Measurements from ENCODE around the gene CHN1.
A peak's percentile ranks its signal among the peaks of the same experiment; 100 is the strongest.

CHN1 gene

DNA sequence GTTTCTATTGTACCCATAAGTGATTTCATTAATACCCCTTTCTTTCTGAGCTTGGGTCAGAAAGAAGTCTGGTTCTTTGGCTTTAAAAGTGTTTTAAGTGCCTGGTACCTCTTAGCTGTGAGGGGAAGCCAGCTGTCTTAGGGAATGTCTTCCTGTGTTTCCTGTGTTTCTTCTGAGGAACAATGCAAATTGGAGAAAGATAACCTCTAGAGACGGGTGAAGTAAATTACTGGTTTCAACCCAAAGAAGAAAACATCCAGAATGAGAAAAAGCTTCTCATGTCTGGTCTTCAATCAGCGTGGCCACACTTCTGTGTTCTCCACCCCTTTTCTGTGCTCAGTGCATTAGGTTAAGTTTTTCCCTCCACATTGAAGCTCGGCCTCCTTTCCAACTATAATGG, 10.2 kb upstream of the CHN1 start:
- DNase-seq, result no peak
- in situ Hi-C loops (cut with MboI; ENCODE audit: low pct_unique_long_range_greater_than_20kb, low sequenced_read_pairs), result no loop called here

DNA sequence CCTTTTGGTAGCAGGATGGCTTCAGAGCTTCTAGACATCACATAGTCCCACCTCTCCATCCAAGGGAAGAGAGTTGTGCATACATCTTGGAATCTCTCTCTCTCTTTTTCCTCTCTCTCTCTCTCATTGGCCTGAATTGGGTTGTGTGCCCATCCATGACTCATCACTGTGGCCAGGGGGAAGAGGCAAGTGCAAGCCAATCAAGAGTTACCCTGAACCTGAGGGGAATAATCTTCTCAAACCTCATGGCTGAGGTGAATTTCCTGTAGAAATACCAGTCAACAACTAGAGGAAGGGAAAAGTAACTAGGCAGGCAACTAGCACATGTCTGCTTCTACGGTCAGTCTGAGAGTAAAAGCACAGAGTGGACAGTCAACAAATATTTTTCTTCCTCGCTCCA, 7.3 kb upstream of the CHN1 start:
- in situ Hi-C loops (cut with MboI; ENCODE audit: low pct_unique_long_range_greater_than_20kb, low sequenced_read_pairs), result no loop called here
- DNase-seq, result no peak

DNA sequence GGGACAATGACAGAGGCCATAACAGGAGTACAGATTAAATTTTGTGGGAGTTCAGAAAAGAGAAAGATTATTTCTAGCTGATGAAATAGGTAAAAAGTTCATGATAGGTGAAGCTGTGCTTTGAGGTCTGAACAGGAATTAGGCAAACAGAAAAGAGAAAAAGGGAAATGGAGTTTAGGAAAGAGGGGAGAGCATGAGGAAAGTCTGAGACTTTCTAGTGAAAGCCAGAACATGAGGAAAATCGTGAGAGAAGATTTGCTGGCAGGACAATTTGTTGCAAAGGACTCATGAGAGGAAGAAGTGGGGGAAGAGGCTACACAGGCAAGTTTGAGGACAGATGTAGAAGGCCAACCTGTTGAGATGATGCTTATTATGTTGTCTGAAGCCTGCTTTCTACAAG, 6.3 kb upstream of the CHN1 start:
- in situ Hi-C loops (cut with MboI; ENCODE audit: low pct_unique_long_range_greater_than_20kb, low sequenced_read_pairs), result no loop called here
- DNase-seq, result no peak

DNA sequence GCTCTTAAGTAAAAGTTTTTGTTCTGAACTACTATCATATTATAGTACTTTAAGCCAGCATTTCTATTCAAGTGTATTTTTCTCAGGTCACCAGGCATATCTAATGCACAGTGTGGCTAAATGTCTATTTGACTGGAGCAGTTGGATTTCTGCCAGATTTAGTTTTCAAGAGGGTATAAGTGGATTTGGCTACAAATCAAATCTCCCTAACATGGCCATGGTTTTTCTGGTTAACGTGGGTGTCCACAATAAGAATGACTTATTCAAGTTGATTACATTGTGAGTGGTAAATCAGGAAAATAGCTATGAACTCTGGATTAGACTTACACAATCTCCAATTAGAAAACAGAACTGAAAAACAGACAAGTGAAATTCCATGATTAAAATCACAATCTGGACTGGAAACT, 5.7 kb upstream of the CHN1 start:
- no peak for DNase-seq
- in situ Hi-C loops (cut with MboI; ENCODE audit: low pct_unique_long_range_greater_than_20kb, low sequenced_read_pairs), result no loop called here

DNA sequence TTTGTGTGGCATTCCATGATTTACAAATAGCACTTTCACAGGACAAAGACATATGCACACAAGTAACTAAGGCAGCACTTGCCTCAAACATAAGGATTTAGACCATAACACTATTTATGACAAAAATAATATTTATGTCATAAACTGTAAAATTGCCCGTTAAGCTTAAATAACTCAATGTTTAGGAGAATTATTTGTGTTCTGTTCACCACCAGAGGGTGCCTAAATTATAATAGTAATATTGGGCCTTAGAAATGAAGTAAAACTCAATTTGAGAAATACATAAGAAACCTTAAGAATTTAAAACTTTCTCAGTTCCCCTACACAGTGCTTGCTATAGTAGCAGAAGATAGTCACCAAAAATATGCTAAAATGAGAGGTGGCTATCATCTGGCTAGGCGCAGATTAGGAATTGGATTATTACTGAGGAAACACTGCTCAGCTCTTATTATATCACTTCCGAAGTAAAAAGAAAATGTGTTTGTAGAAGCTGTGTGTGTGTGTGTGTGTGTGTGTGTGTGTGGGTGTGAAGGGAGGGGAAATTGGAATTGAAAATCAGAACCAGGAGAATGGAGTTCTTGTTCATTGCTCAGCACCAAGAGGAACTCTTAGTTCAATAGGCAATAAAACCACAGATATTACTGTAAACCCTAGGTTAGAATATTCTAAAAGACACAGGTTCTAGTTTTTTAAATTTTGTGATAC, 4.9 kb upstream of the CHN1 start:
- in situ Hi-C loops (cut with MboI; ENCODE audit: low pct_unique_long_range_greater_than_20kb, low sequenced_read_pairs), result no loop called here
- no peak for DNase-seq

DNA sequence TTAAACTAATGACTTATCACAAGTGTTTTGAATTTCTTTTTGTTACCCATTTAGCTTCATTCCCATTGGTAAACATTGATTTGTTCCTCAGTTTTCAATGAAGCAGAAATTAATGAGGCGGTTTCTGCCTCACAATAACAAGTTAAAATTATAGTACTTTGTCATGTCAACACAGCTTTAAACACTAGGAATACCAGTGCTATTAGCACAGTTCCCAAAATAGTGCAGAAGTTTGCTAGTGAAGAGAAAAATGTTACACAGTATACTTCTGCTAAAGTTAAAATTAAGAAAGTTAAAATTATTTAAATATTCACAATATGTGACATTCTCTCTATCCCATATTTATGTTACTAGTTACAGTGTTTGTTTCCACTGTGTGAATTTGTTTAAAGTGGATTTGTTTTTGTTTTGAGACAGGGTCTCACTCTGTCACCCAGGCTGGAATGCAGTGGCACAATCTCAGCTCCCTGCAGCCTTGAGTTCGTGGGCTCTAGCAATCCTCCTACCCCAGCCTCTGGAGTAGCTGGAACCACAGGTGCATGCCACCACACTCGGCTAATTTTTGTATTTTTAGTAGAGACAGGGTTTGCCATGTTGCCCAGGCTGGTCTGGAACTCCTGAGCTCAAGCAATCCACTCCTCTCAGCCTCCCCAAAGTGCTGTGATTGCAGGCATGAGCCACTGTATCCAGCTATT, 3.8 kb upstream of the CHN1 start:
- DNase-seq, result no peak
- in situ Hi-C loops (cut with MboI; ENCODE audit: low pct_unique_long_range_greater_than_20kb, low sequenced_read_pairs), result no loop called here

DNA sequence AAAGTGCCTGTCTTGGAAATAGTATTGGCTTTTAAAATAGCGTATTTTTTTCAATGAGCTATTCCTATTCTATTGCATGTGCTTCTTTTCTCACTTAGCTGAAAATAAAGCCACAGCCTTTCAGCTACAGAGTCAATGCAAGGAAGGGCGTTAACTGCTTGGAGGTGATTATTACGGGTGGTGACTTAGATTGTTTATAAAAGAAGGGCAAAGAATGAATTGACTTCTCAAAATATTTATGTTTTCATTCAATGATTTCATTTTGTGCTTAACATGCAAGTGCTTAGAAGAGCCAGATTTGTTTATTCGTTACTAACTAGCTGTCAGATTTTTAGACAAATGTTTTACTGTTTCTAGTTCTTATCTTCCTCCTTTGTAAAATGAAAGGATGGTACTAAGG, 2.8 kb upstream of the CHN1 start:
- in situ Hi-C loops (cut with MboI; ENCODE audit: low pct_unique_long_range_greater_than_20kb, low sequenced_read_pairs), result no loop called here
- no peak for DNase-seq

DNA sequence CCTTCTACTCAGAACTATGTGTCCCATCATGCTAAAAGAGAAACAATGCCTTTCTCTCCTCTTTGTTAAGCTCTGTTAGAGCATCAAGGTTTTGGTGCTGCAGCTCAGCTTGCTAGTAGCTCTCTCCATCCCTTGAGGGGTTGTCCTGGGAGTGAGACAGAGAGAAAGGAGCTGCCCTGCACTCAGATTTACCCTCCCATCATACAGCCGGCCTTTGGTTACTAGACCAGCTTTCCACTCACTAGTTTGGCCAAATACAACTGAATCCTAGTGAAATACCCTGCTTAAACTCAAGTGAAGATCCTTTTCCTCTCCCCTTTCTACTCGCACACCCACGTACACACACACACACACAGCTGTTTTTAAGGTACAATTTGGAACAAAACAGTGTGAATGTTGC, 2.3 kb upstream of the CHN1 start:
- in situ Hi-C loops (cut with MboI; ENCODE audit: low pct_unique_long_range_greater_than_20kb, low sequenced_read_pairs), result no loop called here
- DNase-seq, result no peak

DNA sequence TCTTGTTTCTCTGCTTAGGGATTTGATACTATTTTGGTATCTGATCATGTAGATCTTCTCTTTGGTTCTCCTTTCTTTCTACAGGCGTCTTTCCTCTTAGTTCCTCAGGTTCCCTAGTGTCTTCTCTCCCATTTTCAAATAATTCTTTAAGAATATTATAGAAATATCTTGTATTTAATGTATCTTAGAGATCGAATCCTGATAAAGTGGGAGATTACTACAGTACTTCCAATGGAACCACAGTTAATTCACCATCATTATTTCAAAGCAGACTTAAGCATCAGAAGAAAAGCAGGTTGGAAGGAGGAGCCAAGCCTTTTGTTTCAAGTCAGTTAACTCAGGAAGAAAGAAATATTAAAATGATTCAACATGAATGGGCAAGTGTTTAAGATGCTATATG, 1.1 kb upstream of the CHN1 start:
- in situ Hi-C loops (cut with MboI; ENCODE audit: low pct_unique_long_range_greater_than_20kb, low sequenced_read_pairs), result no loop called here

DNA sequence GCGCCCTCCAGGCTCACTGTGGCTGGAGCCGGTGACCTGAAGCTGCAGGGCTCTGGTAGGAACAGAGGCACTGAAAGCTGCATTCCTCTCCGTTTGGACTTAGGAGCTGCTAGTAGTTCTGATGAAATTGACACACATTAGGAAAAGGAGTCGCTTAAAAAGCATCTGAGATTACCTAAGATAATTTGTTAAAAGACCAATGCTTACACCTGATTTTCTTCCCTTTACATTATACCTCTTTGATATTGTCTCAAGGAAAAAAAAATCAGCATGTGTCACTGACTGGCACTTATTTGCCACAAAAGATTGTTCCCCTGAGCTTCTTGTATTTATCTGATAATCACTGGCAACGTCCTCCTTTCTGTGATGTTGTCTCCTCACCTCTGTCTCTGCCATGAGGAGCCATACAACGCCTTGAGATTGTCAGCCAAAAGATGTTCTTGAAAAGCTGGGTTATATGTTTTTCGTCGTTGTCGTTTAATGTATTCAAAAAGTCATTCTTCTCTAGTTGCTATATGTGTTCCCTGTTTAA, 618 bp upstream of the CHN1 start:
- DNase-seq, result no peak
- in situ Hi-C loops (cut with MboI; ENCODE audit: low pct_unique_long_range_greater_than_20kb, low sequenced_read_pairs), result no loop called here

More for the DNA sequence above, 1.1 kb upstream of the CHN1 start:
- DNase-seq, result no peak

DNA sequence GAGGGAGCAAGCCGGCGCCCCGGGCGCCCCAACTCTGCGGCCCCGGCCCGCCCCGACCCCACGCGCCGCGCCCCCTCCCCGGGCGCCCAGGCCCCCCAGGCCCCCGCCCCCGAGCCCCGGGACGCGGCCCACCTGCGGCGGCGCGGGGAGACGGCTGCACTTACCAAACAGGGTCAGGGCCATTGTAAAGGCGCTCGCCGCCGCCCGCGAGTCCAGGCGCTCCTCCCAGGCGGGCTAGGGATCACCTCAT, 526 bp downstream of the CHN1 start:
- in situ Hi-C loops (cut with MboI; ENCODE audit: low pct_unique_long_range_greater_than_20kb, low sequenced_read_pairs), result no loop called here
- DNase-seq, result no peak

DNA sequence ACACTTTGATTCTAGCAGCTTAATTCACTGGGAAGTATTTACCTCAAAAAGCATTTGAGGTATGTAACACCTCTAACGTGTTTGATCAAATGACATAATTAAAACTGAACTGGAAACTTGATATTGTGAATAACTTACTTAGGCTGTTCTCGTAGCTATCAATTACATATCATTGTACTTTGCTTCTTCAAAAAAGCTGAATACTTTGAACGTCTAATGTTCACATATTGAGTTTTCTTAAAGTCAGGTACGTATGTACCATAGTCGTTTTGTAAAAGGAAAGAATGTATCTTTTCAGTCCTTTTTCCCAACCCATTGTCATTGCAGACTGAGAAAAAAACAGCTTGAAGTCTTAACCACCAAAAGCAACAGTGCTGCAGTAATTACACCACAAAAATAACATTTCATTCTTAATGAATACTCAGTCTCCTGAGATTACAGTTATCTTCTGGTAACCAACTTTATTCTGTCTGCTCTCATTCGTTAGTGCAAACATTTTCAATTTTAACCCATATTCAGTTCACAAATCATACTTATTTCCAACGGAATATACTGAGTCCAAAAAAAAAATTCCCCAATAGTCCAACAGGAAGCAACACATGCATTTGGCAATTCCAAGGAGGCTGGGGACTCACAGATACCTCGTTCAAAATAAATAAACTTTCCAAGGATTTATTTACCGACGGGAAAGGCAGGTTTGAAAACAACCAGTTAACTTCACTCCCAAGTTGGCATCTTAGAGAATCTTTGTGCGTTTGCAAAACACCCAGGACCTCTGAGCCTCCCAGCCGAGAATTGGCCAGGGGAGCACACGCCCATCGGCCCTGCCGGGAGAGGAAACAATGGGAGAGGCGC, 1.1 kb downstream of the CHN1 start:
- in situ Hi-C loops (cut with MboI; ENCODE audit: low pct_unique_long_range_greater_than_20kb, low sequenced_read_pairs), result no loop called here
- peak; percentile 8 for DNase-seq

DNA sequence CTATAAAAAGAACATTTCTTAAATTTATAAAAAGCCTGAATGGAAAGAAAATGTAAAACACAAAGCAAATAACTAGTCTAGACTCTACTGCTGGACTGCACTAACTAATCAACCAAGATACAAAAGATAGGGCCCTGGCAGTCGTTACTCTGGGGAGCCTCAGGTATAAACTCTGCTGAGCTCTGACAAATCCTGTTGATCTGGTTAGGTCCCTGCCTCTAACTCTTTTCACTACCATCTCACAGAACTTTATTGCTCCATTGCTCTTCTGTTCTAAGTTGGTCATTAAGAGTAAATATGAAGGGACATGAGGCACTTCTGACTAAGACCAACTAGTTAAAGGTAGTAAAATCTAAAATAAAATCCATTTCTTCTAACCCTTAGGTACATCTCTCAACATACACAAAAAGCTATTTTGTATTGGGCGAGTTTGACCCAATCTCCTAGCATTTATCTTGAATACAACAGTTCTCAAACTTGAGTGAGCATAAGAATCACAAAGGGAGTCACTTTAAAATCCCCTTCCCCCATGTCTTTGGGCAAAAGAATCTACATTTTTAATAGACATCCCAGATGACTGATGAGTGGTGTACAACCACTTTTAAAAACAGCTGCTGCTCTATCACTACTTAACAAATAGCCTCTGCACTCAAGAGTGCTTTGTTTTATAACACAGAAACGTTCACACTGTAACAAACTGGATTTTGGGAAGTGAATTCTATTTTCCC, 2.5 kb downstream of the CHN1 start:
- no peak for DNase-seq
- in situ Hi-C loops (cut with MboI; ENCODE audit: low pct_unique_long_range_greater_than_20kb, low sequenced_read_pairs), result no loop called here

DNA sequence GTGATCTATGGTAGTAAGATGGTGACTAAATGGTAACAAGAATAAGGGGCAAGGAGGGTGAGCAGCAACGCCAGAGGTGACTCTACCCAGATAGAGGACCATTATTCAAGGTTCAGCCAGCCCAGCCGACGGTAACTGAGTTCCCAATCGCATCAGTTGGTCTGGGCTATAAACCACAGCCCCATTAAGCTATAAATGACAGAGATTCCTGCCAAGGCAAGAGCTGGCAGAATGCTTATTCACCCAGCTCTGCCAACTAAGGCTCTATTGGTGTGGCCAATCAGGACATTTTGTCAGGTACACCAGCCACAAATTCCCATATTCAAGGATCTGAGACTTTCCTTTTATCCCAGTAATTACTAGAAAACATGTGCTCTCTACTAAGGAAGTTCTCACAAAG, 3.6 kb downstream of the CHN1 start:
- in situ Hi-C loops (cut with MboI; ENCODE audit: low pct_unique_long_range_greater_than_20kb, low sequenced_read_pairs), result no loop called here
- no peak for DNase-seq

DNA sequence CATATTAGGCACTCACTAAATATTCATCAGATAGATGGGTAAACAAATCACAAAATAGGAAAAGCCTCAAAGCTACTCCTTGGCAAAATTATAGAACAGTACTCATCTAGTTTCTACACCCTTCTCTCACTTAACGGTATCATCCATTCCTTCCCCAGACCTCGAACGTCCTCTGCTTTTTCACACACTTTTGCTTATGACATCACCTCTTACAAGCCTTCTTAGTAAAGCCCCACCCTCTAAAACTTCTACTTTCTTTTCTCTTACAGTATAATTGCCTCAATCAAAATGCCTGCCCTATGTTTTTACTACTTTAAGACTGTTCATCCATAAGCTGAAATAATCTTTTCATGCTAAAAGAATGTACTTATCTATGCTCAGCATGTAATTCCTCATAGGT, 8.1 kb downstream of the CHN1 start:
- no peak for DNase-seq
- in situ Hi-C loops (cut with MboI; ENCODE audit: low pct_unique_long_range_greater_than_20kb, low sequenced_read_pairs), result loop anchor here (25.0 kb wide), 1 partner anchor 235 kb away; the partner anchor contains the start of gene CHRNA1

DNA sequence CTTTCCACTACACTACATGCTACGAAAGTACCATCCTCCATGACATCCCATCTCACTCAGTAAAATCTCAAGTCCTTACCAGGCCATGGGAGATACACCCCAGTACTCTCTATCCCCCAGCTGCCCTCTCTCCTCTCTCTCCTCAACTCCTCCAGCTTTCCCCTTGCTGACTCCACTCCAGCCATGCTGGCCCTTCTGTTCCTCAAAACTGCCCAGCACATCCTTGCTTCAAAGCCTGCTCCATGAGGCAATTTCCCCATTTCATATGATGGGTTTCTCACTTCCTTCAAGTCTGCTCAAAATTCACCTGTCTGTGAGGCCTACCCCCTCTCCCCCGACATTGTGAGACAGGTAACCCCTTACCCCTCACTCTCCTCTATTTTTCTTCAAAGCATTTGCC, 8.6 kb downstream of the CHN1 start:
- in situ Hi-C loops (cut with MboI; ENCODE audit: low pct_unique_long_range_greater_than_20kb, low sequenced_read_pairs), result loop anchor here (25.0 kb wide), 1 partner anchor 234 kb away; the partner anchor contains the start of gene CHRNA1
- DNase-seq, result no peak

DNA sequence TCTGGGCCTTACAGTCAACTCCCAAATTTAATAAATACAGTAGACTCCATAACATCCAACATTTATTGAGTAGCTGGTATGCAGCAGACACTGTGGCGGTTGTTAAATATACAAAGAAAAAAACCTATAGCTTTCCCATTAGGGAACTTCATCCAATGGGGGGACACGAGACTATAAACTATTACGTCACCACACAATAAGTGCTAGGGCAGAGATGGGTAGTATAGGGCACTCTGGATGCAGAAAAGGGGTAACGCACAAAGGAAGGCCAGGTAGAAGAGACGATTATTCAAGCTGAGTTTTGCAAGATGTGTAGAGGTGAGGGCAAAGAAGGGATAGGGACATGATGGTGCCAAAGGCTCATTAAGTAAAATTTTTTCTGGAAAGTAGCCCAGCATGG, 10.8 kb downstream of the CHN1 start:
- in situ Hi-C loops (cut with MboI; ENCODE audit: low pct_unique_long_range_greater_than_20kb, low sequenced_read_pairs), result loop anchor here (25.0 kb wide), 1 partner anchor 232 kb away; the partner anchor contains the start of gene CHRNA1
- no peak for DNase-seq

DNA sequence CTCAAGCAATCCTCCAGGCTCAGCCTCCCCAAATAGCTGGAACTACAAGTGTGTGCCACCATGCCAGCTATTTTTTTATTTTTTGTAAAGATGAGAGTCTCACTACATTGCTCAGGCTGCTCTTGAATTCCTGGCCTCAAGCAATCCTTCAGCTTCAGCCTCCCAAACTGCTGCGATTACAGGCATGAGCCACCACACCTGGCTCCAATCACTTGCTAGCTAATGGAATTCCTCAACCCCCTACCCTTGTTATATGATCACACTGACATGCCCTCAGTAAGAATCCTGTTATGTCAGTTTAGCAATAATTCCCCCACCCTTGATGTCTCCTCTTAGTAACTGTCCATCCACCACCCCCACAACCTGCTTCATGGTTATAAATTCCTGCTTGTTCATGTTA, 12.3 kb downstream of the CHN1 start:
- in situ Hi-C loops (cut with MboI; ENCODE audit: low pct_unique_long_range_greater_than_20kb, low sequenced_read_pairs), result loop anchor here (25.0 kb wide), 1 partner anchor 231 kb away; the partner anchor contains the start of gene CHRNA1
- no peak for DNase-seq

DNA sequence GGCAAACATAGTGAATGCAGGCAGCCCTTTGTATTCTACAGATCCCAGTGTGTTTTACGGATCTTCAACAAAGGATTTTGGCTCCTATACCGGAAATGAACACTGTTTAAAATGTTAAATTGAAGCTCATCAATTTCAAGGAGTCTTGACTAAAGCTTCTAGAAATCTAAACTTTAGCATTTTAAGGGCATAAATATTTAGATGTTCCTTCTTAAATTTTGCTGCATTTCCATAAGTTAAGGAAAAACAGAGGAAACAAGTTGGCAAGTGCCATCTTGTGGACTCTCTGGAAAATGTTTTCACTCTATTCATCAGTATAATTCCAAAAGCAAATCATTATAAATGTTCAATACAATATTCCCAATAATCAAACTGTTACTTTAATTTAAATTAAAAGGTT, 19.6 kb downstream of the CHN1 start:
- DNase-seq, result no peak
- in situ Hi-C loops (cut with MboI; ENCODE audit: low pct_unique_long_range_greater_than_20kb, low sequenced_read_pairs), result loop anchor here (25.0 kb wide), 1 partner anchor 223 kb away; the partner anchor contains the start of gene CHRNA1

Measured in KBM-7 (cell line).